SU-DHL-6 (cell line): ENCODE data around the gene MED27.

ENCODE experiments used
- H2AFZ ChIP-seq: fragments of 200-600 bp; sonication (generic); 2 replicates; pipeline ENCODE4 v1.6.1; 2014; ENCODE audit warnings: low read depth, mild to moderate bottlenecking, moderate library complexity, mixed read lengths, antibody characterized with exemption, low read length; ENCODE audit not compliant: severe bottlenecking
- H3F3A ChIP-seq: fragments of 200-600 bp; shearing (Covaris generic); 2 replicates; pipeline ENCODE4 v1.6.0; 2016; ENCODE audit warnings: antibody characterized with exemption, mild to moderate bottlenecking; ENCODE audit not compliant: insufficient read depth
- H3K27ac ChIP-seq: fragments of 200-600 bp; sonication (generic); 2 replicates; pipeline ENCODE4 v1.5.1; 2016; ENCODE audit warnings: low read depth, mild to moderate bottlenecking, low read length, moderate library complexity, mixed read lengths
- H3K27me3 ChIP-seq: fragments of 200-600 bp; sonication (generic), shearing (Covaris generic); 2 replicates; pipeline ENCODE4 v1.6.0; 2014; ENCODE audit warnings: mild to moderate bottlenecking, low read length
- H3K36me3 ChIP-seq: fragments of 200-600 bp; sonication (generic); 2 replicates; pipeline ENCODE4 v1.6.1; 2014; ENCODE audit warnings: mild to moderate bottlenecking, low read length, mixed read lengths
- H3K4me2 ChIP-seq: fragments of 300-600, 200-600 bp; shearing (Covaris generic), sonication (generic); 2 replicates; pipeline ENCODE4 v1.6.0; 2014; ENCODE audit warnings: low read length, low read depth, mild to moderate bottlenecking; ENCODE audit not compliant: poor library complexity, severe bottlenecking
- H3K4me3 ChIP-seq: fragments of 200-600 bp; sonication (generic); 2 replicates; pipeline ENCODE4 v1.5.1; 2014; ENCODE audit warnings: antibody characterized with exemption, low read length, mild to moderate bottlenecking, mixed read lengths; ENCODE audit not compliant: insufficient read depth, poor library complexity, severe bottlenecking
- H3K79me2 ChIP-seq: fragments of 200-600 bp; sonication (generic); 2 replicates; pipeline ENCODE4 v1.6.1; 2014; ENCODE audit warnings: mild to moderate bottlenecking, low read length, moderate library complexity; ENCODE audit not compliant: insufficient read depth
- H3K9ac ChIP-seq: fragments of 200-600 bp; sonication (generic); 2 replicates; pipeline ENCODE4 v1.7.0; 2014; ENCODE audit warnings: mild to moderate bottlenecking, low read length
- H3K9me2 ChIP-seq: fragments of 200-600 bp; sonication (generic); replicated peaks from 2 replicates; pipeline ENCODE4 v1.6.1; 2014; ENCODE audit warnings: low read length; ENCODE audit not compliant: insufficient read depth
- H3K9me3 ChIP-seq: fragments of 200-600 bp; sonication (generic); 2 replicates; pipeline ENCODE4 v1.6.1; 2014; ENCODE audit warnings: low read length, mixed read lengths; ENCODE audit not compliant: insufficient read depth
- H4K20me1 ChIP-seq: fragments of 200-600 bp; sonication (generic); 2 replicates; pipeline ENCODE4 v1.6.1; 2014; ENCODE audit warnings: low read depth, mild to moderate bottlenecking, antibody characterized with exemption, low read length, moderate library complexity, mixed read lengths
- CTCF ChIP-seq: fragments of 200-600 bp; sonication (generic); IDR thresholded peaks from one replicate; pipeline ENCODE4 v1.5.1; 2017; ENCODE audit warnings: antibody characterized with exemption, mild to moderate bottlenecking, low read length, moderate library complexity; ENCODE audit not compliant: insufficient read depth, poor library complexity, severe bottlenecking
- EZH2phosphoT487 ChIP-seq: fragments of 200-600 bp; sonication (generic), shearing (Covaris generic); conservative IDR thresholded peaks from 2 replicates; pipeline ENCODE4 v1.6.1; 2018; ENCODE audit warnings: mild to moderate bottlenecking, antibody characterized with exemption, low read length, moderate library complexity, mixed read lengths

Gene MED27

GRCh38 chr9:131965841-131966240 lies 113.8 kb downstream of the MED27 start:
- TF ChIP-seq EZH2phosphoT487: no peak
- TF ChIP-seq CTCF: no peak
- no peaks in the 10 kb centered on the region for H4K20me1 ChIP-seq
- no peaks in the 10 kb centered on the region for H3K36me3 ChIP-seq
- H3K27me3 ChIP-seq: no peaks in the 10 kb centered on the region
- no peak overlapping the region for H3K9ac ChIP-seq
- H3K4me2 ChIP-seq: no peak overlapping the region
- no peak overlapping the region for H3K27ac ChIP-seq
- H3K9me2 ChIP-seq: no peaks in the 10 kb centered on the region
- H3K9me3 ChIP-seq: no peaks in the 10 kb centered on the region
- H3K79me2 ChIP-seq: no peaks in the 10 kb centered on the region
- no peak overlapping the region for H3K4me3 ChIP-seq
- no peak overlapping the region for H2AFZ ChIP-seq
- H3F3A ChIP-seq: no peaks in the 10 kb centered on the region

GRCh38 chr9:131965103-131965502 lies 114.6 kb downstream of the MED27 start:
- Histone ChIP-seq H3K9me3 (no peaks in the 10 kb centered on the region), H3K4me3 (no peak overlapping the region), H3K27me3 (no peaks in the 10 kb centered on the region), H3K79me2 (no peaks in the 10 kb centered on the region), H3K36me3 (no peaks in the 10 kb centered on the region), H3K9ac (no peak overlapping the region), H3K9me2 (no peaks in the 10 kb centered on the region), H3K27ac (no peak overlapping the region), H2AFZ (no peak overlapping the region), H4K20me1 (no peaks in the 10 kb centered on the region), H3F3A (no peaks in the 10 kb centered on the region), H3K4me2 (no peak overlapping the region)
- TF ChIP-seq CTCF (no peak), EZH2phosphoT487 (no peak)

GRCh38 chr9:131963072-131964030 lies 116.3 kb downstream of the MED27 start:
- Histone ChIP-seq H3K27me3 (no peaks in the 10 kb centered on the region), H3K79me2 (no peaks in the 10 kb centered on the region), H3K36me3 (no peaks in the 10 kb centered on the region), H3K4me3 (no peak overlapping the region), H3K27ac (no peak overlapping the region), H3F3A (no peaks in the 10 kb centered on the region), H4K20me1 (no peaks in the 10 kb centered on the region), H3K9ac (no peak overlapping the region), H3K4me2 (no peak overlapping the region), H3K9me2 (no peaks in the 10 kb centered on the region), H2AFZ (no peak overlapping the region), H3K9me3 (no peaks in the 10 kb centered on the region)
- no peak for TF ChIP-seq EZH2phosphoT487
- no peak for TF ChIP-seq CTCF
